Mucosa of stomach (tissue), 1 donor: ENCODE results near the gene CD7.

Source experiments
- H3K27me3 ChIP-seq: one replicate; pipeline ENCODE4 v1.7.0; 2013; ENCODE audit warnings: mild to moderate bottlenecking, low read length; ENCODE audit not compliant: control insufficient read depth, insufficient read depth
- H3K36me3 ChIP-seq: one replicate; pipeline ENCODE4 v1.7.0; 2013; ENCODE audit warnings: low read length; ENCODE audit not compliant: control insufficient read depth, insufficient read depth
- H3K4me1 ChIP-seq: one replicate; pipeline ENCODE4 v1.7.0; 2013; ENCODE audit warnings: mild to moderate bottlenecking, low read length; ENCODE audit not compliant: control insufficient read depth, insufficient read depth
- H3K4me3 ChIP-seq: one replicate; pipeline ENCODE4 v1.7.0; 2013; ENCODE audit warnings: low read length
- H3K9ac ChIP-seq: one replicate; pipeline ENCODE4 v1.7.0; 2013; ENCODE audit warnings: mild to moderate bottlenecking, low read length, moderate library complexity
- H3K9me3 ChIP-seq: one replicate; pipeline ENCODE4 v1.7.0; 2013; ENCODE audit warnings: mild to moderate bottlenecking, low read length, moderate library complexity; ENCODE audit not compliant: control insufficient read depth
- donor health status: Pancreatic carcinoma.

The CD7 gene

GRCh38 chr17:82322526-82323453 is 5.4 kb upstream of the CD7 start:
- Histone ChIP-seq H3K36me3 (no peaks in the 10 kb centered on the region), H3K9me3 (no peaks in the 10 kb centered on the region), H3K9ac (no peak overlapping the region), H3K4me1 (peaks cover 42% of the 10 kb centered on the region), H3K27me3 (no peaks in the 10 kb centered on the region), H3K4me3 (no peak overlapping the region)

- no peaks in the 10 kb centered on the region for H3K27me3 ChIP-seq
- no peak overlapping the region for H3K4me3 ChIP-seq
- H3K4me1 ChIP-seq = peaks cover 42% of the 10 kb centered on the region
- H3K36me3 ChIP-seq = no peaks in the 10 kb centered on the region
- no peak overlapping the region for H3K9ac ChIP-seq
- no peaks in the 10 kb centered on the region for H3K9me3 ChIP-seq
Observed at GRCh38 chr17:82321947-82322466, 4.6 kb upstream of the CD7 start.

GRCh38 chr17:82320956-82321927 is 3.8 kb upstream of the CD7 start:
- H3K4me3 ChIP-seq = no peak overlapping the region
- H3K9ac ChIP-seq = no peak overlapping the region
- no peaks in the 10 kb centered on the region for H3K36me3 ChIP-seq
- peaks cover 7% of the 10 kb centered on the region for H3K27me3 ChIP-seq
- H3K9me3 ChIP-seq = no peaks in the 10 kb centered on the region
- H3K4me1 ChIP-seq = peaks cover 38% of the 10 kb centered on the region

- Histone ChIP-seq H3K4me3 (no peak overlapping the region), H3K27me3 (peaks cover 17% of the 10 kb centered on the region), H3K36me3 (no peaks in the 10 kb centered on the region), H3K4me1 (peaks cover 36% of the 10 kb centered on the region), H3K9me3 (no peaks in the 10 kb centered on the region), H3K9ac (no peak overlapping the region)
Observed at GRCh38 chr17:82320140-82320840, 2.9 kb upstream of the CD7 start.

GRCh38 chr17:82319619-82320062 is 2.2 kb upstream of the CD7 start:
- Histone ChIP-seq H3K9ac (no peak overlapping the region), H3K4me3 (no peak overlapping the region), H3K27me3 (peaks cover 23% of the 10 kb centered on the region), H3K4me1 (peaks cover 30% of the 10 kb centered on the region), H3K9me3 (no peaks in the 10 kb centered on the region), H3K36me3 (no peaks in the 10 kb centered on the region)

- H3K4me3 ChIP-seq = no peak overlapping the region
- peaks cover 23% of the 10 kb centered on the region for H3K4me1 ChIP-seq
- H3K9ac ChIP-seq = no peak overlapping the region
- no peaks in the 10 kb centered on the region for H3K36me3 ChIP-seq
- peaks cover 26% of the 10 kb centered on the region for H3K27me3 ChIP-seq
- no peaks in the 10 kb centered on the region for H3K9me3 ChIP-seq
Observed at GRCh38 chr17:82318772-82319606, 1.6 kb upstream of the CD7 start.

- Histone ChIP-seq H3K9ac (no peak overlapping the region), H3K4me1 (peaks cover 21% of the 10 kb centered on the region), H3K4me3 (no peak overlapping the region), H3K27me3 (peaks cover 28% of the 10 kb centered on the region), H3K9me3 (no peaks in the 10 kb centered on the region), H3K36me3 (no peaks in the 10 kb centered on the region)
Observed at GRCh38 chr17:82318169-82318498, 726 bp upstream of the CD7 start.

- Histone ChIP-seq H3K9ac (no peak overlapping the region), H3K9me3 (no peaks in the 10 kb centered on the region), H3K4me1 (peaks cover 19% of the 10 kb centered on the region), H3K27me3 (peaks cover 28% of the 10 kb centered on the region), H3K4me3 (no peak overlapping the region), H3K36me3 (no peaks in the 10 kb centered on the region)
Observed at GRCh38 chr17:82316651-82317393, 586 bp downstream of the CD7 start.

- Histone ChIP-seq H3K27me3 (peaks cover 31% of the 10 kb centered on the region), H3K9me3 (no peaks in the 10 kb centered on the region), H3K36me3 (no peaks in the 10 kb centered on the region), H3K9ac (no peak overlapping the region), H3K4me1 (peaks cover 9% of the 10 kb centered on the region), H3K4me3 (no peak overlapping the region)
Observed at GRCh38 chr17:82315703-82316358, 1.6 kb downstream of the CD7 start.
